Calu3 (cell line): Measurements from ENCODE around the gene GMDS. TPM values are rescaled to one million over a fixed set of nuclear protein-coding genes. Genes with fewer than 3 reads are reported as not detected.
A peak's percentile ranks its signal among the peaks of the same experiment; 100 is the strongest.

ENCODE experiments used
- BruUV-seq: library from RNA; stranded (reverse); fragments of 400-500 nt; replicated peaks from 2 replicates; lab custom pipeline; 2021; lab: Mats Ljungman, UMichigan
- CTCF ChIA-PET: fragments of 300-600 bp; sonication (Branson Sonifier 250); formaldehyde crosslinking; loops from one replicate; lab custom pipeline; 2022; ENCODE audit warnings: antibody characterized with exemption; lab: Charles Lee
- DNase-seq: peaks from one replicate; pipeline ENCODE4 v3.0.0; 2022
- H3K27ac Mint-ChIP-seq: one replicate; pipeline ENCODE4 v1.8.0; 2022; ENCODE audit warnings: mixed read lengths; ENCODE audit not compliant: unreplicated experiment
- H3K27me3 Mint-ChIP-seq: one replicate; pipeline ENCODE4 v1.8.0; 2022; ENCODE audit warnings: mixed read lengths; ENCODE audit not compliant: unreplicated experiment
- H3K36me3 Mint-ChIP-seq: one replicate; pipeline ENCODE4 v1.8.0; 2022; ENCODE audit warnings: mild to moderate bottlenecking, moderate library complexity, mixed read lengths; ENCODE audit not compliant: insufficient read depth, unreplicated experiment
- H3K4me1 Mint-ChIP-seq: one replicate; pipeline ENCODE4 v1.8.0; 2022; ENCODE audit warnings: mild to moderate bottlenecking, low read depth, mixed read lengths; ENCODE audit not compliant: unreplicated experiment
- H3K4me3 Mint-ChIP-seq: one replicate; pipeline ENCODE4 v1.8.0; 2022; ENCODE audit warnings: mild to moderate bottlenecking, low read depth, moderate library complexity, mixed read lengths; ENCODE audit not compliant: unreplicated experiment
- H3K9me3 Mint-ChIP-seq: one replicate; pipeline ENCODE4 v1.8.0; 2022; ENCODE audit warnings: low read depth, mixed read lengths; ENCODE audit not compliant: unreplicated experiment
- CTCF ChIP-seq: fragments of 200-600 bp; IDR thresholded peaks from one replicate; pipeline ENCODE4 v1.8.0; 2022; ENCODE audit warnings: antibody characterized with exemption; ENCODE audit not compliant: unreplicated experiment
- intact Hi-C: fragments of 100-400 bp; cut with micrococcal nuclease; formaldehyde crosslinking; loops from one replicate; pipeline ENCODE4 v1.10.0; 2022; ENCODE audit not compliant: unreplicated experiment
- total RNA-seq: library from RNA; stranded (reverse); gene quantifications from 2 replicates; pipeline ENCODE4 v1.2.3, GENCODE V29; 2022

GMDS gene
- total RNA-seq, 1 experiment from 2014 or later: 58.2 TPM

- intact Hi-C loops: no loop called here
- CTCF ChIA-PET: no interaction called here
- no TSS peak for BruUV-seq
- no peak for TF ChIP-seq CTCF
- no peaks in the 10 kb centered on the region for H3K4me1 Mint-ChIP-seq
- no peak overlapping the region for H3K27ac Mint-ChIP-seq
- no peak overlapping the region for H3K4me3 Mint-ChIP-seq
- H3K27me3 Mint-ChIP-seq: no peaks in the 10 kb centered on the region
- no peak for DNase-seq
- peaks cover 5% of the 10 kb centered on the region for H3K36me3 Mint-ChIP-seq
- no peaks in the 10 kb centered on the region for H3K9me3 Mint-ChIP-seq
Measured at GRCh38 chr6:1736346-1737105, 508.9 kb downstream of the GMDS start.

GRCh38 chr6:1735239-1735803 lies 510.1 kb downstream of the GMDS start:
- peaks cover 5% of the 10 kb centered on the region for H3K36me3 Mint-ChIP-seq
- H3K4me1 Mint-ChIP-seq: no peaks in the 10 kb centered on the region
- H3K9me3 Mint-ChIP-seq: no peaks in the 10 kb centered on the region
- no peaks in the 10 kb centered on the region for H3K27me3 Mint-ChIP-seq
- H3K4me3 Mint-ChIP-seq: no peak overlapping the region
- no peak for TF ChIP-seq CTCF
- CTCF ChIA-PET: no interaction called here
- no peak overlapping the region for H3K27ac Mint-ChIP-seq
- DNase-seq: peak; percentile 13
- BruUV-seq: no TSS peak
- intact Hi-C loops: no loop called here

- TF ChIP-seq CTCF: no peak
- Mint-ChIP-seq H3K27ac (no peak overlapping the region), H3K36me3 (peaks cover 5% of the 10 kb centered on the region), H3K4me3 (no peak overlapping the region), H3K9me3 (no peaks in the 10 kb centered on the region), H3K4me1 (peaks cover under 1% of the 10 kb centered on the region), H3K27me3 (no peaks in the 10 kb centered on the region)
- intact Hi-C loops: no loop called here
- CTCF ChIA-PET: no interaction called here
- no peak for DNase-seq
- BruUV-seq: no TSS peak
Measured at GRCh38 chr6:1730882-1731281, 514.5 kb downstream of the GMDS start.

GRCh38 chr6:1729750-1730140 lies 515.7 kb downstream of the GMDS start:
- H3K27ac Mint-ChIP-seq: no peak overlapping the region
- no peaks in the 10 kb centered on the region for H3K27me3 Mint-ChIP-seq
- CTCF ChIA-PET: no interaction called here
- BruUV-seq: no TSS peak
- intact Hi-C loops: no loop called here
- H3K4me3 Mint-ChIP-seq: no peak overlapping the region
- peaks cover 10% of the 10 kb centered on the region for H3K36me3 Mint-ChIP-seq
- no peak for DNase-seq
- peaks cover 12% of the 10 kb centered on the region for H3K4me1 Mint-ChIP-seq
- TF ChIP-seq CTCF: no peak
- H3K9me3 Mint-ChIP-seq: no peaks in the 10 kb centered on the region
